Activated effector memory CD4-positive, alpha-beta T cell treated with anti-CD3 and anti-CD28 coated beads, Interleukin-2, amount 50 U/mL, for 16 hours (primary cell): Measurements from ENCODE around the gene BCL11B.

Source experiments
- DNase-seq: peaks from one replicate; pipeline ENCODE4 v3.0.0-alpha.2; 2020

BCL11B gene

GRCh38 chr14:99177046-99177655, 94.8 kb downstream of the BCL11B start:
- DNase-seq, result peak; percentile 53

- peak; percentile 61 for DNase-seq
Observed at GRCh38 chr14:99176156-99176945, 95.6 kb downstream of the BCL11B start.

GRCh38 chr14:99175331-99176155, 96.5 kb downstream of the BCL11B start:
- DNase-seq, result peak; percentile 61

- peak; percentile 59 for DNase-seq
Observed at GRCh38 chr14:99174770-99175319, 97.2 kb downstream of the BCL11B start.

GRCh38 chr14:99174081-99174769, 97.8 kb downstream of the BCL11B start:
- peak; percentile 57 for DNase-seq

GRCh38 chr14:99173506-99173905, 98.5 kb downstream of the BCL11B start:
- no peak for DNase-seq

GRCh38 chr14:99173086-99173485, 98.9 kb downstream of the BCL11B start:
- DNase-seq, result no peak

GRCh38 chr14:99171396-99171795, 100.6 kb downstream of the BCL11B start:
- DNase-seq, result no peak

DNA sequence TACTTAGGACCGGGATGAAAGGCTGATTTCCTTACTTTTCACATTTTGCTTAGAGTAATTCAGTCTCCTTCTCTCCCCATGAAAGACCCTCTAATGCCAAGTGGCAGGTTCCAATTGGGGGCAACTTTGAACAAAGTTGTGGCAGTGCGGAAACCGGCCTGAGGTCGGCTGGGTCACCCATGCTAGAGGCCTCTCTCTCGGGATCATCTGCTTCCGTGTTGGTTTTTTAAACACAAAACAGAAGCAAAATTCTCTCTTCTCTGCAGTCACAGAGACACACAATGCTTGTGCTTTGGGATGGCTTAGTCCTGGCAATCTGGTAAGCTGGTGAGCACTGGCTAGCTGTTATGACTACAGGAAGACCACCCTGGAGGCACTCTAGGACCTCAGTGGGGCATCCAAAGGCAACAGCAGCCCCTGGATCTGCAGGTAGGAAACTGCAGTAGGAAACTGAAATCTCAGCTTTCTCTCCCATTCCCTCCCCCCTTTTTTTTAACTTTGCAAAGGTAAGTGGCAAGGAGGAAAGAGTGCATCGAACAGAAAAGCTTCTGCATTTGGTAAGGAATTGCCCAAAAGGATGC, 102.1 kb downstream of the BCL11B start:
- no peak for DNase-seq

DNA sequence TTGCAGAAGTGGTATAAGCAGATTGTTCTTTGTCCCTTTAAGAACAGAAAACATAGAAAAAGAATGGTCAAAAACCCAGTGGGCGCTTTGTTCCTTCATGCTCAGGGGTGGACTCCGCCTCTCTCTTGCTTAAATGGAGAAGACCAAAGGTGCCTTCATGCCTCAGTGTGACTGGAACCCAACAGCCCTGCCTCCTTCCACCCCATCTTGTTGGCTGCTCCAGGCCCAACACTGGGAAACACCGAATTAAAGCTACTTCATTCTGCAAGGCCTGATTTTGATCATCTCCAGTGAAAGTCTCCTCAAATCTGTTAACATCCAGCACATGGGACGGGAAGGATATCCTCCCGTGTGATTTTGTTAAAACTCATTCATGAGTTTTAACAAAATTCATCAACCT, 103.7 kb downstream of the BCL11B start:
- DNase-seq, result no peak

DNA sequence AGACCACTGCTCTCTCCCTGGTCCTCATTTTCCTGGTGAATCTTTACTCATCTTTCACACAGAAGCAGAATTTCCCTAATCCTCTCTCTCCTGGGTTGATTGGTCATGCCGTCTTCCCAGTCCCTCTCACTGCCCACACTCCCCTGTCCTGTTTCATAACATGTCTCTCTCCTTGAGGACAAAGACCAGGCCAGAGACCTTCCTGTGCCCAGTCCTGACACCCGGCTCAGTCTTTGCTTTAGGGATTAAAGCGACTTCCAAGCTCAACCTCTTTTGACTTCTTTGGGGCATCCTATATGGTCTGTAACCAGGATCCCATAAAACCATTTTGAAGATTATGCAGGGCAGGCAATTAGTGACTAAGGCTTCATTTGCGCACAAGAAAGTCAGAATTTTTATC, 105.5 kb downstream of the BCL11B start:
- no peak for DNase-seq

- DNase-seq, result no peak
Observed at GRCh38 chr14:99164712-99165111, 107.3 kb downstream of the BCL11B start.

DNA sequence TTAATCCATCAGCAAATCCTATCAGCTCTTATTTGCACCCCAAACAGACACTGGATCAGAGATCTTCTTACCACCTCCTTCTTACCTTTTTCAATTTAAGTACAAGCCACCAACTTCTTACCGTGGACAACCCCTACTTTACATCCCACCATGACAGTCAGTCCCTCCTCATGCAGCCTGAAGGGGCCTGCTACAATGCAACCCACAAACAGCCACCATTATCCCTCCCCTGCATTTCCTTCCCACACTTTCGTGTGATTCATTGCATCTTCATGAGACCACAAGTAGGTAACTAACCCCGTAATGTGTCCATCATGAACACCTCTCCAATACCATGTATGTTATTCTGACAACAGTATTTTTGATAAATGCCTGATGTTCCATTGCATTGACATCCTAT, 108.6 kb downstream of the BCL11B start:
- DNase-seq, result no peak

DNA sequence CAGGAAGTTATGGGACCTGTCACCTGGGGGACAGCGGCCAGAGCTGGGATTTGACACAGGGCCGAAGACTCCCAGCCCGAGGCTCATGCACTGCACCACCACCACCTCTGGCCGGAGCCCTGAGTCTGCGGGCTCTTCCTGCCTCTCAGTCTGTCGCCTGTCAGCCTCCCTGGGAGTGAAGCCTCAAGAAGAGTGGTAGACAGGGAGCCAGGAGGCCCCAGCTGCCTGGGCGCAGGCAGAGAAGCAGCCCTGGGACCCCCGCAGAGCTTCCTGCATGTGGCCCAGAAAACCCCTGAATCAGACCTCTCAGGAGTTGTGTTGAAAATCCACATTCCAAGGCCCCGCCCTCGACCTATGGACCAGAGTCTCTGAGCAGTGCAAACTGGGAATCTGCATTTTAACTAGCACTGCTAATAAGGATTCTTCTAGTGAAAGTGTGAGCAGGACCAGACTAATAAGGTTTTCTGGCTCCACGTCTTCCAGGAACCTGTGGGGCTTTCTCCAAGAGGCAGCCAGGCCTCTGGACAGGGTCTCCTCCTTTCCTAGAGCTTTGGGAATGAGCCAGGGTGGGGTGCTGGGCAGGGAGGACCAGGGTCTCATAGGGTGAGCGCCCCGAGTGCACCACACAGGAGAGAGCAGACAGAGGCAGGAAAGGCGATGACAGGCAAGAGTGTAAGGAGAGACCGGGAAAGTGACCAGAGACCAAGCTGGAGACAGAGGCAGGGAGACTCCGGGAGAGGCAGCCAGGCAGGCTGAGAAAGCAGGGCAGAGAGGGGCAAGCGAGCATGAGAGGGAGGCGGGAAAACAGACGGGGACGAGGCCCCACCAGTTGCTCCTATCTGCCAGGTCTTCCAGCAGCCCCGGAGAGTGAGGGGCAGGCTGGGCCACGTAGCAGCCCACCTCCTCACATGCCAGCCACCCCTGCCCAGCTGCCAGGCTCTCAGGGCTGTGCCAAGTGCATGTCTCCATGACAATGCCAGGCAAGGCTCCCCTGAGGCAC, 112.4 kb downstream of the BCL11B start:
- peak; percentile 47 for DNase-seq

DNA sequence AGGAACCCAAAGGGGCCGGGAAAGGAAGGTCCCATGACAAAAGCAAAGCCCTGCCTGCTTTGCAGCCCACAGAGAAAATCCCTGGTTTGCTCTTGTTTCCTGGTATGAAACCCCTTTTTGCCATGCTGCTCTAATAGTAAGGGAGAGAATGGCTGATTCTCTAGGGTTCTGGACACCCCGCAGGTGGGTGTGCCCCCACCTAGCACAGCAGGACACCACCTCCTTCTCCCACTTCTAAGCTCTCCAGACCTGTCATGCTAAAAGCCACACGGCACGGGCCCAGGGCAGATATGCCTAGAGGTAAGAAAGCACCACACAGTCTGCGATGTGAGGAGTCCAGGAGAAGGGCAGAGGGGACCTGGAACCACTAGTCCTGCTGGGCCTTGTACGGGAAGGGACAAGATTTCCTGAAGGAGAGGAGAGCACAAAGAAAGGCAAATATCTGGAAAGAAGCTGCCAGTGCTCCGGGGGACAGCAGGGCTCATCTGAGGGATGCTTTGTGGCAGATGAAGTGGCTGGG, 113.3 kb downstream of the BCL11B start:
- DNase-seq, result peak; percentile 54

GRCh38 chr14:99158150-99158549, 113.8 kb downstream of the BCL11B start:
- DNase-seq, result no peak

DNA sequence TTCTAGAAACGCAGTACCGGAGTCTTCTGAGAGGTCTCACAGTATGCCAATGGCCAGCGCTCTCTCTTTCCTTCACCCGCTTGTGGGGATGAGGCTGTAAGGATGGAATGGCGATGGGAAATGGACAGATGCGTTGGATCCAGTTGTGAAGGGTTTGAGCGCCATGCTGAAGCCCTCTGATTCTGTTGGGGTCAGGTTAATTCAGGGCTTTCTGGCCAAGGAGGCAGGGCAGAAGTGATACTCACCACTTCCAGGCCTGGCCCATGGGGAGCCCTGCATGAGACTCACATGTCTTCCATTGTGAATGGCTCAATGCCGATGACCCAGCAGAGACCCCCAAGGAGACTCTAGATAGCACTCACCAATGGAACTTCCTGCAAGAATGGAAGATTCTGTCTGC, 114.3 kb downstream of the BCL11B start:
- peak; percentile 43 for DNase-seq

DNA sequence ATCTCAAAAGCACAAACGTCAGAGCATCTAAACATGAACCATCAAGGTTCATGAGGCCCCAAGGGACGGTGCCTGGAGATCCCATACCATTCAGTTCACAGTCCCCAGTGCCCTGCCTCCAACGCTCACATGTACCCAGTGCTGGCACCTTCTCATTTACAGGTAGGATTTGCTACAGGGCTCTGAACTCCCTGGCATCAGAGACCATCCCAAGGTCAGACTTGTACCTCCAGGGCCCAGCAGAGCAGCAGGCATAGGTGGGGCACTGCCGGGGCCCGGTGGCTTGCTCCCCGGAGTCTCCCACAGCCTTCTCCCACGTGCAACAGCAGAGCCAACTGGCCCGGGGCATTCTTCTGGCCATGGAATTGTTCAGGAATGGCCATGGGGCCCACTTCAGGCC, 114.8 kb downstream of the BCL11B start:
- DNase-seq, result no peak

- no peak for DNase-seq
Observed at GRCh38 chr14:99156814-99157213, 115.2 kb downstream of the BCL11B start.

DNA sequence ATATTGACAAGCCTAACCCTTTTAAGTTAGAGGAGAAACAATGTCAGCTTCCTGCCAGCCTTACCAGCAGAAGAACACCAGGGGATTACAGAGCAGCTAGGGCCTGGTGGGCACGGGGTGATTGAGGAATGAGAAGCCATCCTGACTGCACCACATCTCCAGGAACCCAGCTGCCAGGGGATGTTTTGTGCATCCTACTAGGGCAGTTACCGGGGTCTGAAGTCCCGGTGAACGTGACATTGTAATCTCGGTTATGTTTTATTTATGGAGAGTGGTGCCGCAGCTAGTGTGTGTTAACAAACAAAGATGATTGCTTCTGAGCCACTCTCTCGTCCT, 115.9 kb downstream of the BCL11B start:
- peak; percentile 8 for DNase-seq
